Lower leg skin (tissue), 4 donors: Measurements from ENCODE around the gene RPL38. TPM values are rescaled to one million over a fixed set of nuclear protein-coding genes. Genes with fewer than 3 reads are reported as not detected.

Experiments
- DNase-seq, 2 donors: peaks; one replicate each; pipeline ENCODE4 v3.0.0-alpha.2; 2019; ENCODE audit warnings: low spot score in 2 of 2
- H3K4me3 ChIP-seq: fragments of 200-600 bp; sonication (generic); 2 replicates; pipeline ENCODE4 v1.5.1; 2017; ENCODE audit warnings: mild to moderate bottlenecking, low read depth; ENCODE audit not compliant: poor library complexity, severe bottlenecking
- POLR2A ChIP-seq, 2 donors: fragments of 450-650 bp; IDR thresholded peaks; one replicate each; pipeline ENCODE4 v1.6.1; 2016 to 2017; ENCODE audit warnings: antibody characterized with exemption in 2 of 2, mild to moderate bottlenecking in 1 of 2, moderate library complexity in 1 of 2
- WGBS, 2 donors: methylation state at CpG; one replicate each; pipeline ENCODE4 v1.1.5; 2018; 5-methylcytosine and 5-hydroxymethylcytosine counted together
- intact Hi-C: fragments of 100-400 bp; cut with DNase I; formaldehyde crosslinking; loops from one replicate; pipeline ENCODE4 v1.15.0; 2023; ENCODE audit warnings: low total_unique reads
- total RNA-seq, 4 donors: library from RNA; depleted of rRNA; stranded (reverse); fragments of >200 nt; gene quantifications; one replicate each; pipeline ENCODE4 v1.1.0, GENCODE V29; 2016

The RPL38 gene
- total RNA-seq, 4 donors from 2014 or later: 618 to 1,333 (median 950) TPM

- intact Hi-C loops: no loop called here
- no peak overlapping the region for H3K4me3 ChIP-seq
- DNase-seq: no peak
- no peak for TF ChIP-seq POLR2A (IDR thresholded peaks at IDR 0.05)
- 66 to 76% methylated on average over 21 of the region's 21 CpGs for WGBS, 2 donors
Observed at GRCh38 chr17:74259667-74260524, 56.4 kb downstream of the RPL38 start.

Other genes starting within 250 kb of the RPL38 start
- gene TTYH2, start 9.9 kb downstream of the RPL38 start, total RNA-seq: 10 to 100 TPM in 2 of 4 donors, 1 to 10 TPM in 2; 4.3 to 12.7 (median 8.6) TPM
- under 1 TPM in 1 of 4 donors, not detected in 3; 0.57 TPM for gene DNAI2, start 70.6 kb downstream of the RPL38 start, total RNA-seq
- under 1 TPM in 3 of 4 donors, not detected in 1; 0.65 to 0.91 (median 0.68) TPM for gene KIF19, start 122.5 kb downstream of the RPL38 start, total RNA-seq
- gene BTBD17, start 158.2 kb downstream of the RPL38 start, total RNA-seq: under 1 TPM in 1 of 4 donors, not detected in 3; 0.22 TPM
- not detected for gene GPR142, start 163.8 kb downstream of the RPL38 start, total RNA-seq
- 100 to 1,000 TPM in 2 of 4 donors, 10 to 100 TPM in 2; 80.3 to 147 (median 99.1) TPM for gene GPRC5C, start 228.4 kb downstream of the RPL38 start, total RNA-seq